T-helper 9 cell (primary cell): ENCODE results near the gene SARDH.
"Not testable (repeated sequence)": the region's sequence is repeated elsewhere in the genome, so short reads cannot be mapped to it uniquely, and the experiment has no call there.

Experiments
- DNase-seq: peaks from one replicate; pipeline ENCODE4 v3.0.0-alpha.2; 2020

Gene SARDH

GRCh38 chr9:133759146-133759900 is 21.2 kb upstream of the SARDH start:
- no peak for DNase-seq

GRCh38 chr9:133758228-133758627 is 20.1 kb upstream of the SARDH start:
- DNase-seq, result no peak

- no peak for DNase-seq
These were observed 16.6 kb upstream of the SARDH start for GRCh38 chr9:133754688-133755227.

GRCh38 chr9:133754187-133754586 is 16.0 kb upstream of the SARDH start:
- no peak for DNase-seq

GRCh38 chr9:133752739-133753446 is 14.7 kb upstream of the SARDH start:
- DNase-seq, result no peak

GRCh38 chr9:133750982-133751649 is 13.0 kb upstream of the SARDH start:
- no peak for DNase-seq

- no peak for DNase-seq
These were observed 9.2 kb upstream of the SARDH start for GRCh38 chr9:133747309-133747708.

- not testable (repeated sequence) for DNase-seq
These were observed 6.4 kb upstream of the SARDH start for GRCh38 chr9:133744528-133744927.

GRCh38 chr9:133742849-133743444 is 4.8 kb upstream of the SARDH start:
- peak; percentile 69 for DNase-seq

- DNase-seq, result no peak
These were observed 4.1 kb upstream of the SARDH start for GRCh38 chr9:133742251-133742650.

- no peak for DNase-seq
These were observed 3.6 kb upstream of the SARDH start for GRCh38 chr9:133741716-133742115.

GRCh38 chr9:133740911-133741310 is 2.8 kb upstream of the SARDH start:
- no peak for DNase-seq

- DNase-seq, result no peak
These were observed 1.5 kb upstream of the SARDH start for GRCh38 chr9:133739408-133740280.

- DNase-seq, result no peak
These were observed 581 bp upstream of the SARDH start for GRCh38 chr9:133738640-133739225.

GRCh38 chr9:133737071-133737773 is 930 bp downstream of the SARDH start:
- DNase-seq, result no peak

GRCh38 chr9:133735931-133736330 is 2.2 kb downstream of the SARDH start:
- DNase-seq, result no peak

GRCh38 chr9:133735415-133735775 is 2.8 kb downstream of the SARDH start:
- no peak for DNase-seq

- no peak for DNase-seq
These were observed 3.4 kb downstream of the SARDH start for GRCh38 chr9:133734590-133735414.

- DNase-seq, result no peak
These were observed 4.2 kb downstream of the SARDH start for GRCh38 chr9:133733796-133734533.
